GM19328 (cell line): ENCODE measurements around the gene HCAR2.
"Not testable (repeated sequence)": the region's sequence is repeated elsewhere in the genome, so short reads cannot be mapped to it uniquely, and the experiment has no call there.

Source experiments
- ATAC-seq: cut with Tn5 transposase; IDR thresholded peaks from one replicate; pipeline ENCODE4 v1.9.1; 2021; ENCODE audit warnings: mild to moderate bottlenecking, moderate library complexity; ENCODE audit not compliant: unreplicated experiment

HCAR2 gene

GRCh38 chr12:122721057-122721545 lies 17.9 kb upstream of the HCAR2 start:
- no peak for ATAC-seq

GRCh38 chr12:122716658-122717057 lies 13.5 kb upstream of the HCAR2 start, which contains the start of gene HCAR3:
Gene HCAR3, minus strand, starts transcription at chr12:122716811. Its CDS starts 74 bp downstream, at chr12:122716737.
- ATAC-seq = not testable (repeated sequence)

GRCh38 chr12:122715211-122715610 lies 12.1 kb upstream of the HCAR2 start:
- not testable (repeated sequence) for ATAC-seq

- not testable (repeated sequence) for ATAC-seq
Measured at GRCh38 chr12:122713491-122714188, 10.5 kb upstream of the HCAR2 start.

GRCh38 chr12:122711266-122711665 lies 8.1 kb upstream of the HCAR2 start:
- ATAC-seq = not testable (repeated sequence)

- not testable (repeated sequence) for ATAC-seq
Measured at GRCh38 chr12:122710341-122710740, 7.2 kb upstream of the HCAR2 start.

GRCh38 chr12:122709287-122709686 lies 6.1 kb upstream of the HCAR2 start:
- not testable (repeated sequence) for ATAC-seq

- ATAC-seq = not testable (repeated sequence)
Measured at GRCh38 chr12:122703841-122704240, 684 bp upstream of the HCAR2 start.

- not testable (repeated sequence) for ATAC-seq
Measured at GRCh38 chr12:122701481-122701880, 1.7 kb downstream of the HCAR2 start.

GRCh38 chr12:122700038-122700710 lies 3.0 kb downstream of the HCAR2 start:
- ATAC-seq = not testable (repeated sequence)

- ATAC-seq = not testable (repeated sequence)
Measured at GRCh38 chr12:122696922-122697321, 6.2 kb downstream of the HCAR2 start.

- no peak for ATAC-seq
Measured at GRCh38 chr12:122691566-122691965, 11.6 kb downstream of the HCAR2 start.

- ATAC-seq = no peak
Measured at GRCh38 chr12:122688291-122688690, 14.9 kb downstream of the HCAR2 start.

- no peak for ATAC-seq
Measured at GRCh38 chr12:122687086-122687485, 16.1 kb downstream of the HCAR2 start.

GRCh38 chr12:122686538-122686937 lies 16.6 kb downstream of the HCAR2 start:
- no peak for ATAC-seq

GRCh38 chr12:122684297-122684813 lies 18.8 kb downstream of the HCAR2 start:
- no peak for ATAC-seq

GRCh38 chr12:122681814-122682213 lies 21.3 kb downstream of the HCAR2 start:
- ATAC-seq = no peak

GRCh38 chr12:122680989-122681388 lies 22.2 kb downstream of the HCAR2 start:
- ATAC-seq = not testable (repeated sequence)

- not testable (repeated sequence) for ATAC-seq
Measured at GRCh38 chr12:122676781-122677180, 26.4 kb downstream of the HCAR2 start.

GRCh38 chr12:122676015-122676414 lies 27.1 kb downstream of the HCAR2 start:
- ATAC-seq = not testable (repeated sequence)

- ATAC-seq = no peak
Measured at GRCh38 chr12:122672515-122672914, 30.6 kb downstream of the HCAR2 start.
